ENCODE measurements around the gene TET1.
"Not testable (repeated sequence)": the region's sequence is repeated elsewhere in the genome, so short reads cannot be mapped to it uniquely, and the experiment has no call there.

Gene TET1

GRCh38 chr10:68559251-68559650, 886 bp upstream of the TET1 start:
- DNase-seq, result no peak
- Mint-ChIP-seq H3K27me3 (peaks cover 54% of the 10 kb centered on the region), H3K9me3 (no peaks in the 10 kb centered on the region), H3K36me3 (ENCODE audit: low read depth) (no peaks in the 10 kb centered on the region), H3K27ac (no peak overlapping the region), H3K4me1 (ENCODE audit: low read depth) (peaks cover 23% of the 10 kb centered on the region), H3K4me3 (no peak overlapping the region)

GRCh38 chr10:68559841-68560185, 324 bp upstream of the TET1 start:
- DNase-seq, result no peak
- Mint-ChIP-seq H3K27ac (no peak overlapping the region), H3K27me3 (peaks cover 60% of the 10 kb centered on the region), H3K9me3 (no peaks in the 10 kb centered on the region), H3K36me3 (ENCODE audit: low read depth) (no peaks in the 10 kb centered on the region), H3K4me1 (ENCODE audit: low read depth) (peaks cover 23% of the 10 kb centered on the region), H3K4me3 (peak overlapping the region; percentile 57)

- H3K4me1 Mint-ChIP-seq (ENCODE audit: low read depth), result peaks cover 23% of the 10 kb centered on the region
- DNase-seq, result peak; percentile 39
- no peak overlapping the region for H3K27ac Mint-ChIP-seq
- no peaks in the 10 kb centered on the region for H3K36me3 Mint-ChIP-seq (ENCODE audit: low read depth)
- H3K9me3 Mint-ChIP-seq, result no peaks in the 10 kb centered on the region
- peaks cover 63% of the 10 kb centered on the region for H3K27me3 Mint-ChIP-seq
- peak overlapping the region; percentile 68 for H3K4me3 Mint-ChIP-seq
Observed at GRCh38 chr10:68560943-68561864, 1.1 kb downstream of the TET1 start.

GRCh38 chr10:68561865-68562649, 1.9 kb downstream of the TET1 start:
- Mint-ChIP-seq H3K36me3 (ENCODE audit: low read depth) (no peaks in the 10 kb centered on the region), H3K4me1 (ENCODE audit: low read depth) (peaks cover 25% of the 10 kb centered on the region), H3K9me3 (no peaks in the 10 kb centered on the region), H3K4me3 (peak overlapping the region; percentile 58), H3K27ac (no peak overlapping the region), H3K27me3 (peaks cover 63% of the 10 kb centered on the region)
- DNase-seq, result peak; percentile 30

GRCh38 chr10:68562661-68563570, 2.8 kb downstream of the TET1 start:
- H3K9me3 Mint-ChIP-seq, result no peaks in the 10 kb centered on the region
- no peak overlapping the region for H3K4me3 Mint-ChIP-seq
- H3K27ac Mint-ChIP-seq, result no peak overlapping the region
- no peaks in the 10 kb centered on the region for H3K36me3 Mint-ChIP-seq (ENCODE audit: low read depth)
- H3K4me1 Mint-ChIP-seq (ENCODE audit: low read depth), result peaks cover 25% of the 10 kb centered on the region
- no peak for DNase-seq
- peaks cover 58% of the 10 kb centered on the region for H3K27me3 Mint-ChIP-seq

GRCh38 chr10:68564712-68565111, 4.6 kb downstream of the TET1 start:
- peaks cover 50% of the 10 kb centered on the region for H3K27me3 Mint-ChIP-seq
- no peak for DNase-seq
- peaks cover 23% of the 10 kb centered on the region for H3K4me1 Mint-ChIP-seq (ENCODE audit: low read depth)
- H3K9me3 Mint-ChIP-seq, result no peaks in the 10 kb centered on the region
- no peaks in the 10 kb centered on the region for H3K36me3 Mint-ChIP-seq (ENCODE audit: low read depth)
- H3K4me3 Mint-ChIP-seq, result no peak overlapping the region
- H3K27ac Mint-ChIP-seq, result no peak overlapping the region

- Mint-ChIP-seq H3K36me3 (ENCODE audit: low read depth) (no peaks in the 10 kb centered on the region), H3K4me3 (no peak overlapping the region), H3K9me3 (no peaks in the 10 kb centered on the region), H3K27me3 (peaks cover 45% of the 10 kb centered on the region), H3K27ac (no peak overlapping the region), H3K4me1 (ENCODE audit: low read depth) (peaks cover 21% of the 10 kb centered on the region)
- no peak for DNase-seq
Observed at GRCh38 chr10:68565658-68566057, 5.5 kb downstream of the TET1 start.

GRCh38 chr10:68566351-68566750, 6.2 kb downstream of the TET1 start:
- no peak overlapping the region for H3K4me3 Mint-ChIP-seq
- H3K27me3 Mint-ChIP-seq, result peaks cover 40% of the 10 kb centered on the region
- H3K9me3 Mint-ChIP-seq, result no peaks in the 10 kb centered on the region
- H3K4me1 Mint-ChIP-seq (ENCODE audit: low read depth), result peaks cover 16% of the 10 kb centered on the region
- no peaks in the 10 kb centered on the region for H3K36me3 Mint-ChIP-seq (ENCODE audit: low read depth)
- H3K27ac Mint-ChIP-seq, result no peak overlapping the region
- DNase-seq, result no peak

- Mint-ChIP-seq H3K36me3 (ENCODE audit: low read depth) (no peaks in the 10 kb centered on the region), H3K4me1 (ENCODE audit: low read depth) (peaks cover 13% of the 10 kb centered on the region), H3K4me3 (no peak overlapping the region), H3K27ac (no peak overlapping the region), H3K27me3 (peaks cover 36% of the 10 kb centered on the region), H3K9me3 (no peaks in the 10 kb centered on the region)
- no peak for DNase-seq
Observed at GRCh38 chr10:68566955-68567354, 6.8 kb downstream of the TET1 start.

GRCh38 chr10:68572151-68572550, 12.0 kb downstream of the TET1 start:
- H3K4me1 Mint-ChIP-seq (ENCODE audit: low read depth), result peaks cover 10% of the 10 kb centered on the region
- no peaks in the 10 kb centered on the region for H3K36me3 Mint-ChIP-seq (ENCODE audit: low read depth)
- DNase-seq, result no peak
- peaks cover 6% of the 10 kb centered on the region for H3K27me3 Mint-ChIP-seq
- H3K9me3 Mint-ChIP-seq, result no peaks in the 10 kb centered on the region
- H3K4me3 Mint-ChIP-seq, result no peak overlapping the region
- no peak overlapping the region for H3K27ac Mint-ChIP-seq

- no peak overlapping the region for H3K4me3 Mint-ChIP-seq
- H3K9me3 Mint-ChIP-seq, result no peaks in the 10 kb centered on the region
- no peak overlapping the region for H3K27ac Mint-ChIP-seq
- no peaks in the 10 kb centered on the region for H3K27me3 Mint-ChIP-seq
- H3K4me1 Mint-ChIP-seq (ENCODE audit: low read depth), result peaks cover 10% of the 10 kb centered on the region
- H3K36me3 Mint-ChIP-seq (ENCODE audit: low read depth), result no peaks in the 10 kb centered on the region
- DNase-seq, result no peak
Observed at GRCh38 chr10:68574051-68574450, 13.9 kb downstream of the TET1 start.

- Mint-ChIP-seq H3K36me3 (ENCODE audit: low read depth) (no peaks in the 10 kb centered on the region), H3K27ac (no peak overlapping the region), H3K27me3 (no peaks in the 10 kb centered on the region), H3K9me3 (no peaks in the 10 kb centered on the region), H3K4me3 (no peak overlapping the region), H3K4me1 (ENCODE audit: low read depth) (peaks cover 10% of the 10 kb centered on the region)
- DNase-seq, result no peak
Observed at GRCh38 chr10:68576118-68576517, 16.0 kb downstream of the TET1 start.

GRCh38 chr10:68578974-68579373, 18.8 kb downstream of the TET1 start:
- H3K27me3 Mint-ChIP-seq, result no peaks in the 10 kb centered on the region
- no peaks in the 10 kb centered on the region for H3K9me3 Mint-ChIP-seq
- H3K27ac Mint-ChIP-seq, result no peak overlapping the region
- H3K4me1 Mint-ChIP-seq (ENCODE audit: low read depth), result peaks cover under 1% of the 10 kb centered on the region
- DNase-seq, result no peak
- H3K36me3 Mint-ChIP-seq (ENCODE audit: low read depth), result no peaks in the 10 kb centered on the region
- no peak overlapping the region for H3K4me3 Mint-ChIP-seq

- H3K27me3 Mint-ChIP-seq; H3K4me3 Mint-ChIP-seq; DNase-seq; H3K36me3 Mint-ChIP-seq (ENCODE audit: low read depth); H3K4me1 Mint-ChIP-seq (ENCODE audit: low read depth); H3K9me3 Mint-ChIP-seq; H3K27ac Mint-ChIP-seq: not testable (repeated sequence)
Observed at GRCh38 chr10:68584187-68584586, 24.1 kb downstream of the TET1 start.
